IMR-90 (cell line): Measurements from ENCODE around the gene TAS2R1. TPM values are rescaled to one million over a fixed set of nuclear protein-coding genes. Genes with fewer than 3 reads are reported as not detected.
A peak's percentile ranks its signal among the peaks of the same experiment; 100 is the strongest.

Source experiments
- ATAC-seq: fragments of 200-7000 bp; cut with Tn5 transposase; 2 replicates; pipeline ENCODE4 v1.9.1; 2020; ENCODE audit warnings: low read depth, mild to moderate bottlenecking, moderate library complexity
- BruUV-seq: library from RNA; stranded (reverse); fragments of 400-500 nt; replicated peaks from 2 replicates; lab custom pipeline; 2021; lab: Mats Ljungman, UMichigan
- CTCF ChIA-PET: fragments of 300-600 bp; formaldehyde crosslinking; extraction: SDS; loops from one replicate; lab custom pipeline; 2021; ENCODE audit warnings: antibody characterized with exemption; lab: Yijun Ruan, JAX
- POLR2A ChIA-PET: fragments of 300-600 bp; sonication (Branson Sonifier 250); formaldehyde crosslinking; loops from one replicate; lab custom pipeline; 2022; ENCODE audit warnings: antibody characterized with exemption; ENCODE audit not compliant: unreplicated experiment; lab: Charles Lee
- DNase-seq: peaks from one replicate; pipeline ENCODE4 v3.0.0; 2013
- H2AFZ ChIP-seq: replicated peaks from 2 replicates; pipeline ENCODE3; 2013; ENCODE audit warnings: low read length, mild to moderate bottlenecking; ENCODE audit not compliant: poor library complexity
- H2AK5ac ChIP-seq: 2 replicates; pipeline ENCODE4 v1.6.1; 2013; ENCODE audit warnings: low read depth, low read length, inconsistent platforms
- H2AK9ac ChIP-seq: replicated peaks from 2 replicates; pipeline ENCODE3; 2013; ENCODE audit warnings: mild to moderate bottlenecking, low read depth, low read length, moderate library complexity; ENCODE audit not compliant: poor library complexity
- H2BK120ac ChIP-seq: 2 replicates; pipeline ENCODE4 v1.6.1; 2013; ENCODE audit warnings: low read depth, low read length, inconsistent platforms
- H2BK15ac ChIP-seq: 3 replicates; pipeline ENCODE4 v1.6.1; 2013; ENCODE audit warnings: low read depth, low read length, inconsistent platforms
- H2BK20ac ChIP-seq: 2 replicates; pipeline ENCODE4 v1.6.1; 2013; ENCODE audit warnings: low read depth, mild to moderate bottlenecking, inconsistent platforms, low read length, moderate library complexity
- H2BK5ac ChIP-seq: 2 replicates; pipeline ENCODE4 v1.6.1; 2013; ENCODE audit warnings: mild to moderate bottlenecking, low read depth, low read length, inconsistent platforms; ENCODE audit not compliant: poor library complexity, severe bottlenecking
- H3K14ac ChIP-seq: replicated peaks from 2 replicates; pipeline ENCODE4 v1.6.1; 2013; ENCODE audit warnings: low read depth, low read length, inconsistent platforms
- H3K18ac ChIP-seq: 2 replicates; pipeline ENCODE4 v1.6.1; 2013; ENCODE audit warnings: low read depth, low read length, control low read depth
- H3K23ac ChIP-seq: 2 replicates; pipeline ENCODE4 v1.6.1; 2013; ENCODE audit warnings: low read depth, low read length, inconsistent platforms
- H3K27ac ChIP-seq: 2 replicates; pipeline ENCODE4 v1.5.1; 2013; ENCODE audit warnings: mild to moderate bottlenecking, control low read depth, low read length; ENCODE audit not compliant: insufficient read depth
- H3K27me3 ChIP-seq: 2 replicates; pipeline ENCODE4 v1.6.1; 2013; ENCODE audit warnings: low read length; ENCODE audit not compliant: control insufficient read depth, insufficient read depth
- H3K36me3 ChIP-seq: 2 replicates; pipeline ENCODE4 v1.6.1; 2013; ENCODE audit warnings: low read length, mixed read lengths; ENCODE audit not compliant: control insufficient read depth, insufficient read depth
- H3K4ac ChIP-seq: 2 replicates; pipeline ENCODE4 v1.6.1; 2013; ENCODE audit warnings: low read depth, low read length, inconsistent platforms
- H3K4me1 ChIP-seq: 2 replicates; pipeline ENCODE4 v1.6.1; 2013; ENCODE audit warnings: low read length, mixed read lengths; ENCODE audit not compliant: control insufficient read depth, insufficient read depth
- H3K4me2 ChIP-seq: 2 replicates; pipeline ENCODE4 v1.6.1; 2013; ENCODE audit warnings: low read depth, mild to moderate bottlenecking, control low read depth, low read length, moderate library complexity
- H3K4me3 ChIP-seq: 2 replicates; pipeline ENCODE4 v1.5.1; 2013; ENCODE audit warnings: low read depth, mild to moderate bottlenecking, control low read depth, low read length, moderate library complexity; ENCODE audit not compliant: insufficient read depth
- H3K56ac ChIP-seq: 2 replicates; pipeline ENCODE4 v1.6.1; 2013; ENCODE audit warnings: low read length, inconsistent platforms; ENCODE audit not compliant: insufficient read depth; ENCODE audit errors: extremely low read depth
- H3K79me1 ChIP-seq, 2 experiments: 2 replicates each; pipeline ENCODE4 v1.6.1; 2013; ENCODE audit warnings: low read length in 2 of 2, inconsistent platforms in 1 of 2, low read depth in 1 of 2
- H3K9ac ChIP-seq: 2 replicates; pipeline ENCODE4 v1.6.1; 2013; ENCODE audit warnings: low read depth, low read length, control low read depth
- H3K9me1 ChIP-seq: 2 replicates; pipeline ENCODE4 v1.6.1; 2013; ENCODE audit warnings: low read length, inconsistent platforms; ENCODE audit not compliant: insufficient read depth
- H3K9me3 ChIP-seq: 2 replicates; pipeline ENCODE4 v1.6.1; 2013; ENCODE audit warnings: low read length; ENCODE audit not compliant: control insufficient read depth, insufficient read depth
- H4K20me1 ChIP-seq: 2 replicates; pipeline ENCODE4 v1.6.1; 2013; ENCODE audit warnings: low read length, inconsistent platforms; ENCODE audit not compliant: insufficient read depth
- H4K5ac ChIP-seq: 2 replicates; pipeline ENCODE4 v1.6.1; 2013; ENCODE audit warnings: mild to moderate bottlenecking, low read depth, low read length, control low read depth
- H4K8ac ChIP-seq, 2 experiments: 2 replicates each; pipeline ENCODE4 v1.6.1; 2013; ENCODE audit warnings: low read depth in 2 of 2, low read length in 2 of 2, control low read depth in 1 of 2, inconsistent platforms in 1 of 2
- H4K91ac ChIP-seq: 2 replicates; pipeline ENCODE4 v1.6.1; 2013; ENCODE audit warnings: low read depth, low read length, inconsistent platforms; ENCODE audit not compliant: insufficient read depth
- CEBPB ChIP-seq: IDR thresholded peaks from 2 replicates; pipeline ENCODE4 v1.6.1; 2012; ENCODE audit warnings: low read depth, low read length, improper control_type of control experiment
- RAD21 ChIP-seq: IDR thresholded peaks from 2 replicates; pipeline ENCODE4 v1.6.1; 2012; ENCODE audit warnings: low read length, improper control_type of control experiment
- WGBS, 2 experiments: methylation state at CpG; one replicate each; pipeline versions ENCODE4 v1.1.5 to v1.1.7; 2013; ENCODE audit warnings: missing lambda C conversion rate in 2 of 2; ENCODE audit not compliant: insufficient read length in 1 of 2; ENCODE audit errors: extremely low coverage in 2 of 2; 5-methylcytosine and 5-hydroxymethylcytosine counted together
- dilution Hi-C: fragments of 300-500 bp; cut with HindIII; formaldehyde crosslinking; loops from one replicate; pipeline ENCODE4 v1.14.3; 2018; ENCODE audit warnings: low sequenced_read_pairs; ENCODE audit not compliant: unreplicated experiment
- in situ Hi-C: fragments of 300-500 bp; cut with MboI; formaldehyde crosslinking; loops from 3 replicates; pipeline ENCODE4 v1.14.3; 2019; ENCODE audit warnings: low sequenced_read_pairs, inconsistent platforms, mixed read lengths
- intact Hi-C: fragments of 100-400 bp; cut with micrococcal nuclease; formaldehyde crosslinking; loops from 2 replicates; pipeline ENCODE4 v1.10.0; 2022
- polyA plus RNA-seq, 3 experiments: library from polyadenylated mRNA; depleted of rRNA; stranded (reverse); fragments of >200 nt; gene quantifications; 2 replicates each; pipeline ENCODE4 v1.2.3, GENCODE V29; 2012; ENCODE audit warnings: low replicate concordance in 1 of 3
- total RNA-seq: library from RNA; depleted of rRNA; stranded (reverse); fragments of >200 nt; gene quantifications from 2 replicates; pipeline ENCODE4 v1.2.3, GENCODE V29; 2012
- TF ChIP-seq, protein P1 (sequence below): fragments of 150-350 bp; IDR thresholded peaks from 2 replicates; pipeline ENCODE4 v1.6.1; 2016; ENCODE audit warnings: low read depth, mild to moderate bottlenecking, low read length, moderate library complexity, borderline replicate concordance

Gene TAS2R1
- total and polyA plus RNA-seq, 2 of the 4 experiments (the other 2 are of a cell fraction): not detected

DNA sequence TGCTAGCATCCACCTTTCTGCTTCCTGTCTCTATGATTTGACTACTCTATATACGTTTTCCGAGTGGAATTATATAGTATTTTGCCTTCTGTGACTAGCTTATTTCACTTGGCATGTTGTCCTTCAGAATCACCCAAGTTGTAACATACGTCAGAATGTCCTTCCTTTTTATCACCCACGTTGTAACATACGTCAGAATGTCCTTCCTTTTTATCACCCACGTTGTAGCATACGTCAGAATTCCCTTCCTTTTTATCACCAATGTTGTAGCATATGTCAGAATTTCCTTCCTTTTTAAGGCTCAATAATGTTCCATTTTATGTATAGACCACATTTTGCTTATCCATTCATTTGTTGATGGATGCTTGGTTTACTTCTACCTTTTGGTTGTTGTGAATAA, 22.9 kb upstream of the TAS2R1 start:
- no peak overlapping the region for H2AK9ac ChIP-seq
- H2BK120ac ChIP-seq: no peak overlapping the region; the same call in 1 of the 2 replicates
- no TSS peak for BruUV-seq
- H3K27ac ChIP-seq: no peak overlapping the region
- intact Hi-C loops: loop anchor here (5.0 kb wide), 1 partner anchor 44 kb away; no protein-coding TSS in a partner anchor
- H3K56ac ChIP-seq: no peak overlapping the region
- peaks cover 2% of the 10 kb centered on the region; the same call in 1 of the 2 replicates for H3K4me1 ChIP-seq
- DNase-seq (no peak), ATAC-seq (no peak)
- H2BK5ac ChIP-seq: no peak overlapping the region
- no peaks in the 10 kb centered on the region for H3K9me3 ChIP-seq
- H2AK5ac ChIP-seq: peak overlapping the region; percentile 12; the same call in 1 of the 2 replicates
- CTCF ChIA-PET: no interaction called here
- peak overlapping the region; percentile 28; the same call in 1 of the 3 replicates for H2BK15ac ChIP-seq
- no peak overlapping the region for H3K14ac ChIP-seq
- H3K4ac ChIP-seq: peak overlapping the region; percentile 19; the same call in 1 of the 2 replicates
- no peak overlapping the region; the same call in 1 of the 2 replicates for H3K4me2 ChIP-seq
- no peaks in the 10 kb centered on the region for H3K27me3 ChIP-seq
- H3K23ac ChIP-seq: no peak overlapping the region
- dilution Hi-C loops: no loop called here
- peak overlapping the region; percentile 57; the same call in 1 of the 2 replicates for H2BK20ac ChIP-seq
- H4K91ac ChIP-seq: no peak overlapping the region
- H3K9ac ChIP-seq: no peak overlapping the region
- no peaks in the 10 kb centered on the region for H3K36me3 ChIP-seq
- WGBS, 2 experiments: 100% methylated on average over 1 of the region's 7 CpGs; no CpG with 5 or more reads in 1 of the 2 experiments
- H2AFZ ChIP-seq: no peak overlapping the region
- no peaks in the 10 kb centered on the region; the same call in 1 of the 2 replicates for H4K20me1 ChIP-seq
- no peak overlapping the region for H4K5ac ChIP-seq
- H3K79me1 ChIP-seq: no peaks in the 10 kb centered on the region
- POLR2A ChIA-PET: interaction anchor here (0.6 kb wide), 1 partner anchor 11 kb away, joined by 7 read pairs; no protein-coding TSS in a partner anchor
- in situ Hi-C loops: no loop called here
- TF ChIP-seq, protein P1, sequence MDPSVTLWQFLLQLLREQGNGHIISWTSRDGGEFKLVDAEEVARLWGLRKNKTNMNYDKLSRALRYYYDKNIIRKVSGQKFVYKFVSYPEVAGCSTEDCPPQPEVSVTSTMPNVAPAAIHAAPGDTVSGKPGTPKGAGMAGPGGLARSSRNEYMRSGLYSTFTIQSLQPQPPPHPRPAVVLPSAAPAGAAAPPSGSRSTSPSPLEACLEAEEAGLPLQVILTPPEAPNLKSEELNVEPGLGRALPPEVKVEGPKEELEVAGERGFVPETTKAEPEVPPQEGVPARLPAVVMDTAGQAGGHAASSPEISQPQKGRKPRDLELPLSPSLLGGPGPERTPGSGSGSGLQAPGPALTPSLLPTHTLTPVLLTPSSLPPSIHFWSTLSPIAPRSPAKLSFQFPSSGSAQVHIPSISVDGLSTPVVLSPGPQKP: no peak
- TF ChIP-seq CEBPB (no peak), RAD21 (no peak)
- peak overlapping the region in 1 of 2 experiments; percentile 35; a peak in 1 of 4 replicates for H4K8ac ChIP-seq
- no peak overlapping the region for H3K4me3 ChIP-seq
- H3K18ac ChIP-seq: peak overlapping the region; percentile 20; the same call in 1 of the 2 replicates
- H3K9me1 ChIP-seq: peaks cover 2% of the 10 kb centered on the region; the same call in 1 of the 2 replicates
